IMR-90 (cell line): ENCODE results near the gene CD101. TPM values are rescaled to one million over a fixed set of nuclear protein-coding genes. Genes with fewer than 3 reads are reported as not detected.

Experiments
- ATAC-seq: fragments of 200-7000 bp; cut with Tn5 transposase; 2 replicates; pipeline ENCODE4 v1.9.1; 2020; ENCODE audit warnings: low read depth, mild to moderate bottlenecking, moderate library complexity
- Bru-seq: library from RNA; stranded (reverse); fragments of 400-500 nt; gene quantifications from one replicate; lab custom pipeline; 2021; lab: Mats Ljungman, UMichigan
- BruChase-seq, 2 experiments: library from RNA; stranded (reverse); fragments of 400-500 nt; gene quantifications; one replicate each; lab custom pipeline; 2021; lab: Mats Ljungman, UMichigan
- BruUV-seq: library from RNA; stranded (reverse); fragments of 400-500 nt; replicated peaks from 2 replicates; lab custom pipeline; 2021; lab: Mats Ljungman, UMichigan
- CTCF ChIA-PET: fragments of 300-600 bp; formaldehyde crosslinking; extraction: SDS; loops from one replicate; lab custom pipeline; 2021; ENCODE audit warnings: antibody characterized with exemption; lab: Yijun Ruan, JAX
- POLR2A ChIA-PET: fragments of 300-600 bp; sonication (Branson Sonifier 250); formaldehyde crosslinking; loops from one replicate; lab custom pipeline; 2022; ENCODE audit warnings: antibody characterized with exemption; ENCODE audit not compliant: unreplicated experiment; lab: Charles Lee
- DNase-seq: peaks from one replicate; pipeline ENCODE4 v3.0.0; 2013
- H2AFZ ChIP-seq: replicated peaks from 2 replicates; pipeline ENCODE3; 2013; ENCODE audit warnings: low read length, mild to moderate bottlenecking; ENCODE audit not compliant: poor library complexity
- H2AK5ac ChIP-seq: 2 replicates; pipeline ENCODE4 v1.6.1; 2013; ENCODE audit warnings: low read depth, low read length, inconsistent platforms
- H2AK9ac ChIP-seq: replicated peaks from 2 replicates; pipeline ENCODE3; 2013; ENCODE audit warnings: mild to moderate bottlenecking, low read depth, low read length, moderate library complexity; ENCODE audit not compliant: poor library complexity
- H2BK120ac ChIP-seq: 2 replicates; pipeline ENCODE4 v1.6.1; 2013; ENCODE audit warnings: low read depth, low read length, inconsistent platforms
- H2BK15ac ChIP-seq: 3 replicates; pipeline ENCODE4 v1.6.1; 2013; ENCODE audit warnings: low read depth, low read length, inconsistent platforms
- H2BK20ac ChIP-seq: 2 replicates; pipeline ENCODE4 v1.6.1; 2013; ENCODE audit warnings: low read depth, mild to moderate bottlenecking, inconsistent platforms, low read length, moderate library complexity
- H2BK5ac ChIP-seq: 2 replicates; pipeline ENCODE4 v1.6.1; 2013; ENCODE audit warnings: mild to moderate bottlenecking, low read depth, low read length, inconsistent platforms; ENCODE audit not compliant: poor library complexity, severe bottlenecking
- H3K14ac ChIP-seq: replicated peaks from 2 replicates; pipeline ENCODE4 v1.6.1; 2013; ENCODE audit warnings: low read depth, low read length, inconsistent platforms
- H3K18ac ChIP-seq: 2 replicates; pipeline ENCODE4 v1.6.1; 2013; ENCODE audit warnings: low read depth, low read length, control low read depth
- H3K23ac ChIP-seq: 2 replicates; pipeline ENCODE4 v1.6.1; 2013; ENCODE audit warnings: low read depth, low read length, inconsistent platforms
- H3K27ac ChIP-seq: 2 replicates; pipeline ENCODE4 v1.5.1; 2013; ENCODE audit warnings: mild to moderate bottlenecking, control low read depth, low read length; ENCODE audit not compliant: insufficient read depth
- H3K27me3 ChIP-seq: 2 replicates; pipeline ENCODE4 v1.6.1; 2013; ENCODE audit warnings: low read length; ENCODE audit not compliant: control insufficient read depth, insufficient read depth
- H3K36me3 ChIP-seq: 2 replicates; pipeline ENCODE4 v1.6.1; 2013; ENCODE audit warnings: low read length, mixed read lengths; ENCODE audit not compliant: control insufficient read depth, insufficient read depth
- H3K4ac ChIP-seq: 2 replicates; pipeline ENCODE4 v1.6.1; 2013; ENCODE audit warnings: low read depth, low read length, inconsistent platforms
- H3K4me1 ChIP-seq: 2 replicates; pipeline ENCODE4 v1.6.1; 2013; ENCODE audit warnings: low read length, mixed read lengths; ENCODE audit not compliant: control insufficient read depth, insufficient read depth
- H3K4me2 ChIP-seq: 2 replicates; pipeline ENCODE4 v1.6.1; 2013; ENCODE audit warnings: low read depth, mild to moderate bottlenecking, control low read depth, low read length, moderate library complexity
- H3K4me3 ChIP-seq: 2 replicates; pipeline ENCODE4 v1.5.1; 2013; ENCODE audit warnings: low read depth, mild to moderate bottlenecking, control low read depth, low read length, moderate library complexity; ENCODE audit not compliant: insufficient read depth
- H3K56ac ChIP-seq: 2 replicates; pipeline ENCODE4 v1.6.1; 2013; ENCODE audit warnings: low read length, inconsistent platforms; ENCODE audit not compliant: insufficient read depth; ENCODE audit errors: extremely low read depth
- H3K79me1 ChIP-seq, 2 experiments: 2 replicates each; pipeline ENCODE4 v1.6.1; 2013; ENCODE audit warnings: low read length in 2 of 2, inconsistent platforms in 1 of 2, low read depth in 1 of 2
- H3K9ac ChIP-seq: 2 replicates; pipeline ENCODE4 v1.6.1; 2013; ENCODE audit warnings: low read depth, low read length, control low read depth
- H3K9me1 ChIP-seq: 2 replicates; pipeline ENCODE4 v1.6.1; 2013; ENCODE audit warnings: low read length, inconsistent platforms; ENCODE audit not compliant: insufficient read depth
- H3K9me3 ChIP-seq: 2 replicates; pipeline ENCODE4 v1.6.1; 2013; ENCODE audit warnings: low read length; ENCODE audit not compliant: control insufficient read depth, insufficient read depth
- H4K20me1 ChIP-seq: 2 replicates; pipeline ENCODE4 v1.6.1; 2013; ENCODE audit warnings: low read length, inconsistent platforms; ENCODE audit not compliant: insufficient read depth
- H4K5ac ChIP-seq: 2 replicates; pipeline ENCODE4 v1.6.1; 2013; ENCODE audit warnings: mild to moderate bottlenecking, low read depth, low read length, control low read depth
- H4K8ac ChIP-seq, 2 experiments: 2 replicates each; pipeline ENCODE4 v1.6.1; 2013; ENCODE audit warnings: low read depth in 2 of 2, low read length in 2 of 2, control low read depth in 1 of 2, inconsistent platforms in 1 of 2
- H4K91ac ChIP-seq: 2 replicates; pipeline ENCODE4 v1.6.1; 2013; ENCODE audit warnings: low read depth, low read length, inconsistent platforms; ENCODE audit not compliant: insufficient read depth
- BHLHE40 ChIP-seq: fragments of 150-350 bp; IDR thresholded peaks from 2 replicates; pipeline ENCODE4 v1.6.1; 2016; ENCODE audit warnings: mild to moderate bottlenecking, low read depth, low read length
- CHD1 ChIP-seq: IDR thresholded peaks from 2 replicates; pipeline ENCODE4 v1.6.1; 2012; ENCODE audit warnings: low read depth, low read length, improper control_type of control experiment
- FOS ChIP-seq: fragments of 150-350 bp; IDR thresholded peaks from 2 replicates; pipeline ENCODE4 v1.6.1; 2016; ENCODE audit warnings: low read depth, low read length
- MAZ ChIP-seq: IDR thresholded peaks from 2 replicates; pipeline ENCODE4 v1.6.1; 2012; ENCODE audit warnings: low read depth, mild to moderate bottlenecking, low read length, improper control_type of control experiment, moderate library complexity, borderline replicate concordance
- MXI1 ChIP-seq: IDR thresholded peaks from 2 replicates; pipeline ENCODE4 v1.6.1; 2012; ENCODE audit warnings: low read depth, mild to moderate bottlenecking, low read length, moderate library complexity, borderline replicate concordance
- NFE2L2 ChIP-seq: fragments of 150-350 bp; IDR thresholded peaks from 2 replicates; pipeline ENCODE4 v1.6.1; 2016; ENCODE audit warnings: low read depth, mild to moderate bottlenecking, low read length
- POLR2A ChIP-seq: IDR thresholded peaks from 2 replicates; pipeline ENCODE4 v1.6.1; 2012; ENCODE audit warnings: mild to moderate bottlenecking, low read depth, low read length
- RAD21 ChIP-seq: IDR thresholded peaks from 2 replicates; pipeline ENCODE4 v1.6.1; 2012; ENCODE audit warnings: low read length, improper control_type of control experiment
- RCOR1 ChIP-seq: IDR thresholded peaks from 2 replicates; pipeline ENCODE4 v1.6.1; 2012; ENCODE audit warnings: mild to moderate bottlenecking, low read length, improper control_type of control experiment; ENCODE audit not compliant: insufficient replicate concordance
- RFX5 ChIP-seq: IDR thresholded peaks from 2 replicates; pipeline ENCODE4 v1.8.0; 2012; ENCODE audit warnings: low read depth, mild to moderate bottlenecking, low read length, moderate library complexity
- SMC3 ChIP-seq: fragments of 150-350 bp; IDR thresholded peaks from 2 replicates; pipeline ENCODE4 v1.6.1; 2016; ENCODE audit warnings: low read depth, mild to moderate bottlenecking, antibody characterized with exemption, low read length, moderate library complexity
- WGBS, 2 experiments: methylation state at CpG; one replicate each; pipeline versions ENCODE4 v1.1.5 to v1.1.7; 2013; ENCODE audit warnings: missing lambda C conversion rate in 2 of 2; ENCODE audit not compliant: insufficient read length in 1 of 2; ENCODE audit errors: extremely low coverage in 2 of 2; 5-methylcytosine and 5-hydroxymethylcytosine counted together
- dilution Hi-C: fragments of 300-500 bp; cut with HindIII; formaldehyde crosslinking; loops from one replicate; pipeline ENCODE4 v1.14.3; 2018; ENCODE audit warnings: low sequenced_read_pairs; ENCODE audit not compliant: unreplicated experiment
- in situ Hi-C: fragments of 300-500 bp; cut with MboI; formaldehyde crosslinking; loops from 3 replicates; pipeline ENCODE4 v1.14.3; 2019; ENCODE audit warnings: low sequenced_read_pairs, inconsistent platforms, mixed read lengths
- intact Hi-C: fragments of 100-400 bp; cut with micrococcal nuclease; formaldehyde crosslinking; loops from 2 replicates; pipeline ENCODE4 v1.10.0; 2022
- long read RNA-seq: library from polyadenylated mRNA; unstranded; transcript quantifications from one replicate; pipeline ENCODE4 v2.0.0, GENCODE V29; 2021; ENCODE audit not compliant: unreplicated experiment
- polyA plus RNA-seq, 3 experiments: library from polyadenylated mRNA; depleted of rRNA; stranded (reverse); fragments of >200 nt; gene quantifications; 2 replicates each; pipeline ENCODE4 v1.2.3, GENCODE V29; 2012; ENCODE audit warnings: low replicate concordance in 1 of 3
- total RNA-seq: library from RNA; depleted of rRNA; stranded (reverse); fragments of >200 nt; gene quantifications from 2 replicates; pipeline ENCODE4 v1.2.3, GENCODE V29; 2012; rRNA removed
- TF ChIP-seq, protein P1 (sequence below): fragments of 150-350 bp; IDR thresholded peaks from 2 replicates; pipeline ENCODE4 v1.6.1; 2017; ENCODE audit warnings: mild to moderate bottlenecking, antibody characterized with exemption, low read length, low read depth

The CD101 gene
- not detected in 2 replicates for total RNA-seq
- not detected in 2 replicates for polyA plus RNA-seq (2012; rRNA removed)
- not detected in 2 replicates for polyA plus RNA-seq (2012; cell fraction: cytosol; rRNA removed)
- polyA plus RNA-seq (2012; cell fraction: nucleus; rRNA removed; ENCODE audit: low replicate concordance): not detected in 2 replicates
- Bru-seq, nascent RNA: percentile 5 among the genes with signal in this experiment
- percentile 5 among the genes with signal in this experiment for BruChase-seq, experiment 1, labeled RNA remaining after a 6-hour chase
- percentile 3 among the genes with signal in this experiment for BruChase-seq, experiment 2, labeled RNA remaining after a 2-hour chase
- long read RNA-seq: 0 reads

GRCh38 chr1:117001254-117001927, at the start of gene CD101:
Gene CD101, plus strand, starts transcription at chr1:117001760. Its CDS starts 58 bp downstream, at chr1:117001818.
- H4K5ac ChIP-seq: no peak within 1 kb of the TSS
- H2AK5ac ChIP-seq: no peak within 1 kb of the TSS
- no peak within 1 kb of the TSS for H2BK15ac ChIP-seq
- H3K23ac ChIP-seq: no peak within 1 kb of the TSS
- H3K4me2 ChIP-seq: no peak within 1 kb of the TSS
- H3K4me1 ChIP-seq: no peaks in the 10 kb centered on the region
- no peak for TF ChIP-seq MAZ
- TF ChIP-seq POLR2A: no peak
- no peak for TF ChIP-seq RFX5
- no peak for TF ChIP-seq BHLHE40
- no peak for TF ChIP-seq FOS
- no peak for TF ChIP-seq RCOR1
- TF ChIP-seq, protein P1, sequence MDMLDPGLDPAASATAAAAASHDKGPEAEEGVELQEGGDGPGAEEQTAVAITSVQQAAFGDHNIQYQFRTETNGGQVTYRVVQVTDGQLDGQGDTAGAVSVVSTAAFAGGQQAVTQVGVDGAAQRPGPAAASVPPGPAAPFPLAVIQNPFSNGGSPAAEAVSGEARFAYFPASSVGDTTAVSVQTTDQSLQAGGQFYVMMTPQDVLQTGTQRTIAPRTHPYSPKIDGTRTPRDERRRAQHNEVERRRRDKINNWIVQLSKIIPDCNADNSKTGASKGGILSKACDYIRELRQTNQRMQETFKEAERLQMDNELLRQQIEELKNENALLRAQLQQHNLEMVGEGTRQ: no peak
- no peak for TF ChIP-seq MXI1
- no peak for TF ChIP-seq SMC3
- no peak for TF ChIP-seq NFE2L2
- TF ChIP-seq CHD1: no peak
- no peak for TF ChIP-seq RAD21
- no peak within 1 kb of the TSS for H4K8ac ChIP-seq
- H2AFZ ChIP-seq: no peak within 1 kb of the TSS
- in situ Hi-C loops (no loop called here), intact Hi-C loops (no loop called here), dilution Hi-C loops (no loop called here)
- H2AK9ac ChIP-seq: no peak within 1 kb of the TSS
- ATAC-seq: no peak
- no peak within 1 kb of the TSS for H3K18ac ChIP-seq
- H3K79me1 ChIP-seq: no peaks in the 10 kb centered on the region
- H3K9me3 ChIP-seq: no peaks in the 10 kb centered on the region
- no peaks in the 10 kb centered on the region for H4K20me1 ChIP-seq
- CTCF ChIA-PET: interaction anchor here (0.6 kb wide), 1 partner anchor 472 kb away, joined by 3 read pairs; no protein-coding TSS in a partner anchor
- no peak within 1 kb of the TSS for H3K4ac ChIP-seq
- no peak within 1 kb of the TSS for H4K91ac ChIP-seq
- H3K9ac ChIP-seq: no peak within 1 kb of the TSS
- H3K56ac ChIP-seq: no peak within 1 kb of the TSS
- no peak for DNase-seq
- no peak within 1 kb of the TSS for H2BK5ac ChIP-seq
- H3K4me3 ChIP-seq: no peak within 1 kb of the TSS
- no peak within 1 kb of the TSS for H2BK20ac ChIP-seq
- POLR2A ChIA-PET: no interaction called here
- no peak within 1 kb of the TSS for H2BK120ac ChIP-seq
- BruUV-seq: no TSS peak
- H3K9me1 ChIP-seq: no peaks in the 10 kb centered on the region
- no CpG with 5 or more reads among the region's 3 CpGs for WGBS, 2 experiments
- H3K14ac ChIP-seq: no peak within 1 kb of the TSS
- H3K27me3 ChIP-seq: 0 out of 2 replicates have a peak, but pooled peaks cover 2% of the 10 kb centered on the region
- H3K36me3 ChIP-seq: no peaks in the 10 kb centered on the region
- no peak within 1 kb of the TSS for H3K27ac ChIP-seq
